HEK293 (cell line): ENCODE data around the gene MEGF6.

Source experiments
- BCL11A ChIP-seq: fragments of 450-650 bp; formaldehyde crosslinking; IDR thresholded peaks from 2 replicates; pipeline ENCODE4 v1.5.1; 2016; ENCODE audit warnings: low read depth, missing biosample characterization, missing genetic modification characterization
- EGR2 ChIP-seq: fragments of 450-650 bp; formaldehyde crosslinking; IDR thresholded peaks from 2 replicates; pipeline ENCODE4 v1.5.1; 2016; ENCODE audit warnings: low read depth, missing biosample characterization, missing genetic modification characterization
- GLIS2 ChIP-seq: fragments of 450-650 bp; formaldehyde crosslinking; IDR thresholded peaks from 2 replicates; pipeline ENCODE4 v1.5.1; 2016; ENCODE audit warnings: missing biosample characterization, missing genetic modification characterization
- IKZF3 ChIP-seq: fragments of 450-650 bp; IDR thresholded peaks from 2 replicates; pipeline ENCODE4 v1.5.0; 2018; ENCODE audit warnings: missing biosample characterization, mild to moderate bottlenecking, missing genetic modification characterization, moderate library complexity
- KLF1 ChIP-seq: fragments of 450-650 bp; formaldehyde crosslinking; IDR thresholded peaks from 2 replicates; pipeline ENCODE4 v1.5.1; 2016; ENCODE audit warnings: missing biosample characterization, missing genetic modification characterization
- KLF8 ChIP-seq: fragments of 450-650 bp; formaldehyde crosslinking; IDR thresholded peaks from 2 replicates; pipeline ENCODE4 v1.5.1; 2016; ENCODE audit warnings: missing biosample characterization, missing genetic modification characterization
- KLF9 ChIP-seq: fragments of 450-650 bp; formaldehyde crosslinking; IDR thresholded peaks from 2 replicates; pipeline ENCODE4 v1.5.1; 2016; ENCODE audit warnings: missing biosample characterization, missing genetic modification characterization, low read depth
- SP2 ChIP-seq: fragments of 450-650 bp; formaldehyde crosslinking; IDR thresholded peaks from 2 replicates; pipeline ENCODE4 v1.5.1; 2016; ENCODE audit warnings: missing biosample characterization, missing genetic modification characterization
- ZBTB48 ChIP-seq: fragments of 450-650 bp; formaldehyde crosslinking; IDR thresholded peaks from 2 replicates; pipeline ENCODE4 v1.5.1; 2016; ENCODE audit warnings: missing biosample characterization, missing genetic modification characterization
- ZBTB8A ChIP-seq: fragments of 450-650 bp; formaldehyde crosslinking; IDR thresholded peaks from 2 replicates; pipeline ENCODE4 v1.5.1; 2016; ENCODE audit warnings: missing biosample characterization, missing genetic modification characterization
- ZFP3 ChIP-seq: fragments of 450-650 bp; formaldehyde crosslinking; IDR thresholded peaks from 2 replicates; pipeline ENCODE4 v1.5.1; 2016; ENCODE audit warnings: low read depth, missing biosample characterization, missing genetic modification characterization
- ZNF501 ChIP-seq: fragments of 450-650 bp; formaldehyde crosslinking; IDR thresholded peaks from 2 replicates; pipeline ENCODE4 v1.5.1; 2016; ENCODE audit warnings: missing biosample characterization, missing genetic modification characterization
- ZNF514 ChIP-seq: fragments of 450-650 bp; formaldehyde crosslinking; IDR thresholded peaks from 2 replicates; pipeline ENCODE4 v1.5.1; 2016; ENCODE audit warnings: missing biosample characterization, missing genetic modification characterization
- ZNF544 ChIP-seq: fragments of 450-650 bp; formaldehyde crosslinking; IDR thresholded peaks from 2 replicates; pipeline ENCODE4 v1.5.0; 2017; ENCODE audit warnings: missing biosample characterization, missing genetic modification characterization
- ZNF561 ChIP-seq: fragments of 450-650 bp; IDR thresholded peaks from 2 replicates; pipeline ENCODE4 v1.5.1; 2018; ENCODE audit warnings: missing biosample characterization, missing genetic modification characterization, borderline replicate concordance
- ZNF571 ChIP-seq: fragments of 450-650 bp; formaldehyde crosslinking; IDR thresholded peaks from 2 replicates; pipeline ENCODE4 v1.5.0; 2017; ENCODE audit warnings: missing biosample characterization, missing genetic modification characterization
- ZNF596 ChIP-seq: fragments of 450-650 bp; IDR thresholded peaks from 2 replicates; pipeline ENCODE4 v1.5.0; 2018; ENCODE audit warnings: missing biosample characterization, mild to moderate bottlenecking, missing genetic modification characterization, moderate library complexity
- ZNF658 ChIP-seq: fragments of 450-650 bp; formaldehyde crosslinking; IDR thresholded peaks from 2 replicates; pipeline ENCODE4; 2016; ENCODE audit warnings: missing biosample characterization, missing genetic modification characterization
- ZNF791 ChIP-seq: fragments of 450-650 bp; formaldehyde crosslinking; IDR thresholded peaks from 2 replicates; pipeline ENCODE4 v1.5.1; 2016; ENCODE audit warnings: missing biosample characterization, missing genetic modification characterization
- TF ChIP-seq, protein P1 (sequence below): fragments of 450-650 bp; formaldehyde crosslinking; IDR thresholded peaks from 2 replicates; pipeline ENCODE4 v1.5.1; 2016; ENCODE audit warnings: missing biosample characterization, missing genetic modification characterization
- TF ChIP-seq, protein P2 (sequence below): fragments of 450-650 bp; formaldehyde crosslinking; IDR thresholded peaks from 2 replicates; pipeline ENCODE4 v1.5.1; 2016; ENCODE audit warnings: missing biosample characterization, missing genetic modification characterization
- TF ChIP-seq, protein P3 (sequence below): fragments of 450-650 bp; formaldehyde crosslinking; optimal IDR thresholded peaks from 2 replicates; pipeline ENCODE3; 2016; ENCODE audit warnings: missing biosample characterization, mild to moderate bottlenecking, missing genetic modification characterization
- TF ChIP-seq, protein P4 (sequence below): fragments of 450-650 bp; formaldehyde crosslinking; IDR thresholded peaks from 2 replicates; pipeline ENCODE4 v1.5.1; 2017; ENCODE audit warnings: missing biosample characterization, missing genetic modification characterization
- TF ChIP-seq, protein P5 (sequence below): fragments of 450-650 bp; formaldehyde crosslinking; IDR thresholded peaks from 2 replicates; pipeline ENCODE4 v1.5.1; 2016; ENCODE audit warnings: missing biosample characterization, missing genetic modification characterization
- TF ChIP-seq, protein P6 (sequence below): fragments of 450-650 bp; formaldehyde crosslinking; IDR thresholded peaks from 2 replicates; pipeline ENCODE4 v1.5.1; 2016; ENCODE audit warnings: missing biosample characterization, missing genetic modification characterization
- TF ChIP-seq, protein P7 (sequence below): fragments of 450-650 bp; formaldehyde crosslinking; IDR thresholded peaks from 2 replicates; pipeline ENCODE4 v1.5.1; 2016; ENCODE audit warnings: missing biosample characterization, missing genetic modification characterization

Gene MEGF6

DNA sequence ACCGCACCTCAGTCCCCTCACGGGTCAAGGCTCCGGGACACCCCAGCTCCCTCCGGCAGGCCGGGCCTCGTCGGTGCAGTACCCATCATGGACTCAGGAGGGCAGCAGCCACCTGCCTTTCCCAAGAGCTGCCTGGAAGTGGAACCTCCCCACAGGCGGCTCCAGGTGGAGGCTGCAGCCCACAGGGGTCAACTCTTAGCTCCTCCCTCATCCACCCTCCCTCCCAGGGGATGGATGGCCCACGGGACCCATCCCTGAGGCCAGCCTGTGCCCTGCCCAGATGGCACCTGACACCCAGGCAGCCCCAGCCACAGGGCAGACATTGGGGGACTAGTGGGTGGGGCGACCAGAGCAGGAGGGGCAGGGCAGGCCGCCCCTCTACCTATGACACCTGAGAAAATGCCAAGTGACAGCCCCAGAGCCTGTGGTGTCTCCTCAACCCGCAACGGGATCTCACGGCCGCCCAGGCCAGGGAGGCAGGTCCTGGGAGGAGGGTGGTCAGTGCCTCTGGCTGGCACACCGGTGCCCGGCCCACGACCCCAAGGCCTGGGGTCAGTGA lies 158.0 kb downstream of the MEGF6 start (continued):
- TF ChIP-seq KLF9 (tag by site-specific recombination) (no peak), ZNF596 (tag by site-specific recombination) (no peak), ZNF571 (tag by site-specific recombination) (no peak), ZNF658 (tag by site-specific recombination) (no peak), ZNF544 (tag by site-specific recombination) (no peak), EGR2 (tag by site-specific recombination) (peak; percentile 53; the same call in 1 of the 2 replicates), KLF8 (tag by site-specific recombination) (peak; percentile 62; the same call in 1 of the 2 replicates), ZNF791 (no peak), GLIS2 (peak; percentile 91), ZNF501 (tag by site-specific recombination) (no peak), IKZF3 (peak; percentile 67), ZFP3 (tag by site-specific recombination) (no peak), BCL11A (tag by site-specific recombination) (0 out of 2 replicates have a peak, but pooled peaks have one; percentile 18), ZBTB8A (tag by site-specific recombination) (0 out of 2 replicates have a peak, but pooled peaks have one; percentile 34), ZNF561 (tag by site-specific recombination) (0 out of 2 replicates have a peak, but pooled peaks have one; percentile 35), ZNF514 (tag by site-specific recombination) (no peak), SP2 (tag by site-specific recombination) (peak; percentile 55), ZBTB48 (0 out of 2 replicates have a peak, but pooled peaks have one; percentile 22), KLF1 (peak; percentile 39)
- TF ChIP-seq, protein P1, sequence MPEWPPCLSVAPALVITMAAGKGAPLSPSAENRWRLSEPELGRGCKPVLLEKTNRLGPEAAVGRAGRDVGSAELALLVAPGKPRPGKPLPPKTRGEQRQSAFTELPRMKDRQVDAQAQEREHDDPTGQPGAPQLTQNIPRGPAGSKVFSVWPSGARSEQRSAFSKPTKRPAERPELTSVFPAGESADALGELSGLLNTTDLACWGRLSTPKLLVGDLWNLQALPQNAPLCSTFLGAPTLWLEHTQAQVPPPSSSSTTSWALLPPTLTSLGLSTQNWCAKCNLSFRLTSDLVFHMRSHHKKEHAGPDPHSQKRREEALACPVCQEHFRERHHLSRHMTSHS (tag by site-specific recombination) = no peak
- TF ChIP-seq, protein P2, sequence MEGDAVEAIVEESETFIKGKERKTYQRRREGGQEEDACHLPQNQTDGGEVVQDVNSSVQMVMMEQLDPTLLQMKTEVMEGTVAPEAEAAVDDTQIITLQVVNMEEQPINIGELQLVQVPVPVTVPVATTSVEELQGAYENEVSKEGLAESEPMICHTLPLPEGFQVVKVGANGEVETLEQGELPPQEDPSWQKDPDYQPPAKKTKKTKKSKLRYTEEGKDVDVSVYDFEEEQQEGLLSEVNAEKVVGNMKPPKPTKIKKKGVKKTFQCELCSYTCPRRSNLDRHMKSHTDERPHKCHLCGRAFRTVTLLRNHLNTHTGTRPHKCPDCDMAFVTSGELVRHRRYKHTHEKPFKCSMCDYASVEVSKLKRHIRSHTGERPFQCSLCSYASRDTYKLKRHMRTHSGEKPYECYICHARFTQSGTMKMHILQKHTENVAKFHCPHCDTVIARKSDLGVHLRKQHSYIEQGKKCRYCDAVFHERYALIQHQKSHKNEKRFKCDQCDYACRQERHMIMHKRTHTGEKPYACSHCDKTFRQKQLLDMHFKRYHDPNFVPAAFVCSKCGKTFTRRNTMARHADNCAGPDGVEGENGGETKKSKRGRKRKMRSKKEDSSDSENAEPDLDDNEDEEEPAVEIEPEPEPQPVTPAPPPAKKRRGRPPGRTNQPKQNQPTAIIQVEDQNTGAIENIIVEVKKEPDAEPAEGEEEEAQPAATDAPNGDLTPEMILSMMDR (tag by site-specific recombination) = peak; percentile 91
- TF ChIP-seq, protein P3, sequence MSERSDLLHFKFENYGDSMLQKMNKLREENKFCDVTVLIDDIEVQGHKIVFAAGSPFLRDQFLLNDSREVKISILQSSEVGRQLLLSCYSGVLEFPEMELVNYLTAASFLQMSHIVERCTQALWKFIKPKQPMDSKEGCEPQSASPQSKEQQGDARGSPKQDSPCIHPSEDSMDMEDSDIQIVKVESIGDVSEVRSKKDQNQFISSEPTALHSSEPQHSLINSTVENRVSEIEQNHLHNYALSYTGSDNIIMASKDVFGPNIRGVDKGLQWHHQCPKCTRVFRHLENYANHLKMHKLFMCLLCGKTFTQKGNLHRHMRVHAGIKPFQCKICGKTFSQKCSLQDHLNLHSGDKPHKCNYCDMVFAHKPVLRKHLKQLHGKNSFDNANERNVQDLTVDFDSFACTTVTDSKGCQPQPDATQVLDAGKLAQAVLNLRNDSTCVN = no peak
- TF ChIP-seq, protein P4, sequence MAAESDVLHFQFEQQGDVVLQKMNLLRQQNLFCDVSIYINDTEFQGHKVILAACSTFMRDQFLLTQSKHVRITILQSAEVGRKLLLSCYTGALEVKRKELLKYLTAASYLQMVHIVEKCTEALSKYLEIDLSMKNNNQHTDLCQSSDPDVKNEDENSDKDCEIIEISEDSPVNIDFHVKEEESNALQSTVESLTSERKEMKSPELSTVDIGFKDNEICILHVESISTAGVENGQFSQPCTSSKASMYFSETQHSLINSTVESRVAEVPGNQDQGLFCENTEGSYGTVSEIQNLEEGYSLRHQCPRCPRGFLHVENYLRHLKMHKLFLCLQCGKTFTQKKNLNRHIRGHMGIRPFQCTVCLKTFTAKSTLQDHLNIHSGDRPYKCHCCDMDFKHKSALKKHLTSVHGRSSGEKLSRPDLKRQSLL (tag by site-specific recombination) = peak; percentile 68; the same call in 1 of the 2 replicates
- TF ChIP-seq, protein P5, sequence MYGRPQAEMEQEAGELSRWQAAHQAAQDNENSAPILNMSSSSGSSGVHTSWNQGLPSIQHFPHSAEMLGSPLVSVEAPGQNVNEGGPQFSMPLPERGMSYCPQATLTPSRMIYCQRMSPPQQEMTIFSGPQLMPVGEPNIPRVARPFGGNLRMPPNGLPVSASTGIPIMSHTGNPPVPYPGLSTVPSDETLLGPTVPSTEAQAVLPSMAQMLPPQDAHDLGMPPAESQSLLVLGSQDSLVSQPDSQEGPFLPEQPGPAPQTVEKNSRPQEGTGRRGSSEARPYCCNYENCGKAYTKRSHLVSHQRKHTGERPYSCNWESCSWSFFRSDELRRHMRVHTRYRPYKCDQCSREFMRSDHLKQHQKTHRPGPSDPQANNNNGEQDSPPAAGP (tag by site-specific recombination) = peak; percentile 55; the same call in 1 of the 2 replicates
- TF ChIP-seq, protein P6, sequence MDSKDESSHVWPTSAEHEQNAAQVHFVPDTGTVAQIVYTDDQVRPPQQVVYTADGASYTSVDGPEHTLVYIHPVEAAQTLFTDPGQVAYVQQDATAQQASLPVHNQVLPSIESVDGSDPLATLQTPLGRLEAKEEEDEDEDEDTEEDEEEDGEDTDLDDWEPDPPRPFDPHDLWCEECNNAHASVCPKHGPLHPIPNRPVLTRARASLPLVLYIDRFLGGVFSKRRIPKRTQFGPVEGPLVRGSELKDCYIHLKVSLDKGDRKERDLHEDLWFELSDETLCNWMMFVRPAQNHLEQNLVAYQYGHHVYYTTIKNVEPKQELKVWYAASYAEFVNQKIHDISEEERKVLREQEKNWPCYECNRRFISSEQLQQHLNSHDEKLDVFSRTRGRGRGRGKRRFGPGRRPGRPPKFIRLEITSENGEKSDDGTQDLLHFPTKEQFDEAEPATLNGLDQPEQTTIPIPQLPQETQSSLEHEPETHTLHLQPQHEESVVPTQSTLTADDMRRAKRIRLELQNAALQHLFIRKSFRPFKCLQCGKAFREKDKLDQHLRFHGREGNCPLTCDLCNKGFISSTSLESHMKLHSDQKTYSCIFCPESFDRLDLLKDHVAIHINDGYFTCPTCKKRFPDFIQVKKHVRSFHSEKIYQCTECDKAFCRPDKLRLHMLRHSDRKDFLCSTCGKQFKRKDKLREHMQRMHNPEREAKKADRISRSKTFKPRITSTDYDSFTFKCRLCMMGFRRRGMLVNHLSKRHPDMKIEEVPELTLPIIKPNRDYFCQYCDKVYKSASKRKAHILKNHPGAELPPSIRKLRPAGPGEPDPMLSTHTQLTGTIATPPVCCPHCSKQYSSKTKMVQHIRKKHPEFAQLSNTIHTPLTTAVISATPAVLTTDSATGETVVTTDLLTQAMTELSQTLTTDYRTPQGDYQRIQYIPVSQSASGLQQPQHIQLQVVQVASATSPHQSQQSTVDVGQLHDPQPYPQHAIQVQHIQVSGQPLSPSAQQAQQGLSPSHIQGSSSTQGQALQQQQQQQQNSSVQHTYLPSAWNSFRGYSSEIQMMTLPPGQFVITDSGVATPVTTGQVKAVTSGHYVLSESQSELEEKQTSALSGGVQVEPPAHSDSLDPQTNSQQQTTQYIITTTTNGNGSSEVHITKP (tag by site-specific recombination) = peak; percentile 64; the same call in 1 of the 2 replicates
- TF ChIP-seq, protein P7, sequence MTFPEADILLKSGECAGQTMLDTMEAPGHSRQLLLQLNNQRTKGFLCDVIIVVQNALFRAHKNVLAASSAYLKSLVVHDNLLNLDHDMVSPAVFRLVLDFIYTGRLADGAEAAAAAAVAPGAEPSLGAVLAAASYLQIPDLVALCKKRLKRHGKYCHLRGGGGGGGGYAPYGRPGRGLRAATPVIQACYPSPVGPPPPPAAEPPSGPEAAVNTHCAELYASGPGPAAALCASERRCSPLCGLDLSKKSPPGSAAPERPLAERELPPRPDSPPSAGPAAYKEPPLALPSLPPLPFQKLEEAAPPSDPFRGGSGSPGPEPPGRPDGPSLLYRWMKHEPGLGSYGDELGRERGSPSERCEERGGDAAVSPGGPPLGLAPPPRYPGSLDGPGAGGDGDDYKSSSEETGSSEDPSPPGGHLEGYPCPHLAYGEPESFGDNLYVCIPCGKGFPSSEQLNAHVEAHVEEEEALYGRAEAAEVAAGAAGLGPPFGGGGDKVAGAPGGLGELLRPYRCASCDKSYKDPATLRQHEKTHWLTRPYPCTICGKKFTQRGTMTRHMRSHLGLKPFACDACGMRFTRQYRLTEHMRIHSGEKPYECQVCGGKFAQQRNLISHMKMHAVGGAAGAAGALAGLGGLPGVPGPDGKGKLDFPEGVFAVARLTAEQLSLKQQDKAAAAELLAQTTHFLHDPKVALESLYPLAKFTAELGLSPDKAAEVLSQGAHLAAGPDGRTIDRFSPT (tag by site-specific recombination) = peak; percentile 74
